ENCODE results near the gene INS. TPM values are rescaled to one million over a fixed set of nuclear protein-coding genes. Genes with fewer than 3 reads are reported as not detected.
"Not testable (repeated sequence)": the region's sequence is repeated elsewhere in the genome, so short reads cannot be mapped to it uniquely, and the experiment has no call there.

INS gene
- total RNA-seq, 6 experiments from 2014 or later, result not detected

GRCh38 chr11:2127482-2128129 is 33.4 kb downstream of the INS start:
- H3K4me3 Mint-ChIP-seq, result no peak overlapping the region
- H3K4me1 Mint-ChIP-seq (ENCODE audit: low read depth), result no peaks in the 10 kb centered on the region
- TF ChIP-seq CTCF (IDR thresholded peaks at IDR 0.05), result no peak
- no peak for DNase-seq
- no peaks in the 10 kb centered on the region for H3K36me3 Mint-ChIP-seq (ENCODE audit: low read depth)
- H3K27ac Mint-ChIP-seq, result no peak overlapping the region
- H3K27me3 Mint-ChIP-seq (ENCODE audit: insufficient read depth), result peaks cover 17% of the 10 kb centered on the region
- no peaks in the 10 kb centered on the region; the same call in 1 of the 2 replicates for H3K9me3 Mint-ChIP-seq

GRCh38 chr11:2126520-2127085 is 34.4 kb downstream of the INS start:
- H3K36me3 Mint-ChIP-seq (ENCODE audit: low read depth), result no peaks in the 10 kb centered on the region
- peaks cover 14% of the 10 kb centered on the region for H3K27me3 Mint-ChIP-seq (ENCODE audit: insufficient read depth)
- TF ChIP-seq CTCF (IDR thresholded peaks at IDR 0.05), result no peak
- no peaks in the 10 kb centered on the region for H3K4me1 Mint-ChIP-seq (ENCODE audit: low read depth)
- no peak overlapping the region for H3K27ac Mint-ChIP-seq
- H3K4me3 Mint-ChIP-seq, result no peak overlapping the region
- H3K9me3 Mint-ChIP-seq, result no peaks in the 10 kb centered on the region; the same call in 1 of the 2 replicates
- no peak for DNase-seq

- H3K4me1 Mint-ChIP-seq (ENCODE audit: low read depth); H3K4me3 Mint-ChIP-seq; H3K9me3 Mint-ChIP-seq; DNase-seq; H3K36me3 Mint-ChIP-seq (ENCODE audit: low read depth); H3K27ac Mint-ChIP-seq: not testable (repeated sequence)
- H3K27me3 Mint-ChIP-seq (ENCODE audit: insufficient read depth), result peaks cover 14% of the 10 kb centered on the region
Observed at GRCh38 chr11:2124736-2125484, 36.1 kb downstream of the INS start.

- Mint-ChIP-seq H3K27ac (no peak overlapping the region), H3K9me3 (no peaks in the 10 kb centered on the region; the same call in 1 of the 2 replicates), H3K36me3 (ENCODE audit: low read depth) (no peaks in the 10 kb centered on the region), H3K4me1 (ENCODE audit: low read depth) (peaks cover 5% of the 10 kb centered on the region), H3K4me3 (no peak overlapping the region), H3K27me3 (ENCODE audit: insufficient read depth) (peaks cover 9% of the 10 kb centered on the region)
- no peak for DNase-seq
- TF ChIP-seq CTCF (IDR thresholded peaks at IDR 0.05), result no peak
Observed at GRCh38 chr11:2123628-2123960, 37.4 kb downstream of the INS start.

GRCh38 chr11:2122907-2123627 is 37.9 kb downstream of the INS start:
- H3K36me3 Mint-ChIP-seq (ENCODE audit: low read depth), result no peaks in the 10 kb centered on the region
- no peak overlapping the region for H3K4me3 Mint-ChIP-seq
- no peak for TF ChIP-seq CTCF (IDR thresholded peaks at IDR 0.05)
- no peak for DNase-seq
- no peaks in the 10 kb centered on the region; the same call in 1 of the 2 replicates for H3K9me3 Mint-ChIP-seq
- peaks cover 10% of the 10 kb centered on the region for H3K4me1 Mint-ChIP-seq (ENCODE audit: low read depth)
- H3K27ac Mint-ChIP-seq, result no peak overlapping the region
- H3K27me3 Mint-ChIP-seq (ENCODE audit: insufficient read depth), result peaks cover 9% of the 10 kb centered on the region

Data from HFFc6 (cell line).